ENCODE results near the gene OPRM1.

The OPRM1 gene

GRCh38 chr6:154206141-154206540, 167.1 kb downstream of the OPRM1 start:
- no peak for DNase-seq (ENCODE audit: low read depth)

DNA sequence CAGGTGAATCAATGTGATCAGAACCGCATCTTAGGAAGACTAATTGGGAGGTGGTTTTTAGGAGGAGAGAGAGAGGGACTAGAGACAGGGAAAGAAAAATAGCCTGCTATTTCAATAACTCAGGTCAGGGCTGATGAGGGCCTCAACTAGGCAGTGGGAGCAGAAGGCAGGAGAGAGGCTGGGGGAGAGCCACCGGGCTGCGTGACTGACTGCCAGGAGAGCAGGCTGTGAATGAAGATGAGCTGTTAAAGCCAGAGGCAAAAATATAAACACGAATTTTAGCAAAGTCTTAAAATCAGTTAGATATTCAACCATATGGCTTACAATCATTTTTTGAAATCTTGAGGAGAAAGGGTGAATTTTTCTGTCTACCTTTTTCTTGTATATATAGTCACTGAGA, 168.0 kb downstream of the OPRM1 start:
- no peak for DNase-seq (ENCODE audit: low read depth)

GRCh38 chr6:154209555-154209954, 170.5 kb downstream of the OPRM1 start:
- no peak for DNase-seq (ENCODE audit: low read depth)

DNA sequence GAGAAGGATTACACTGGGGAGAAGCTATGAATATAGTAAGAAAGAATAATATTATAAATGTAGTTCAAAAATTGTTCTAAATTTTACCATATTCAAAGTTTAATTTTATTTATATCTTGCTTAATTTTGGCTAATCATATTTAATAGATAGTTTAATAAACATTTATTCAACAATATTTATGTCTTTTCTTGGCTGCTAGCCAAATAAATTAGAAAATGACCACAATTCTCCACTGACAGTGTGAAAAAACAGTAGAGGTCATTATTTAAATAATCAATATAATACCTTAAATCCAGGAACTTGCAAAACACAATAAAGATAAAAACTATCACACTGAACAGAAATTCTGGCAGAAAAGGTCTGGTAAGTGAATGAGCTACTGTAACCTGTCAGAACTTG, 171.6 kb downstream of the OPRM1 start:
- no peak for DNase-seq (ENCODE audit: low read depth)

GRCh38 chr6:154213782-154214181, 174.7 kb downstream of the OPRM1 start:
- DNase-seq (ENCODE audit: low read depth) = no peak

DNA sequence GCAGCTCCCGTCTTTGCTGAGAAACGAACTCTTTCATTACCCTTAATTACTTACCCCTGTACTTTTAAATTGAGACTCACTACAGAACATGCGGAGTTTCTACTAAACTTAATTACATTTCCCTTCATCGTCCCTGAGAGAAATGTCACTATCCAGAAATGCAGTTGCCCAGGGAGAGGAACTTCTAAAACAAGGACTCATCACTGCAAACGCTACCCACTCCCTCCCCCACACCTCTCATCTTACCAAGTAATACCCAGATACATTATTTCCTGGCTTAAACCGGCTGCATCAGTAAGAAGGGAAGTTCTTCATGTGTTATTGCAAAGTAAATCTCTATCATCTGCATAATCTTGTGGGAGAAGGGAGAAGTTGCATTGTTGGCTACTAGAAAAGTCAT, 179.3 kb downstream of the OPRM1 start:
- DNase-seq (ENCODE audit: low read depth) = no peak

DNA sequence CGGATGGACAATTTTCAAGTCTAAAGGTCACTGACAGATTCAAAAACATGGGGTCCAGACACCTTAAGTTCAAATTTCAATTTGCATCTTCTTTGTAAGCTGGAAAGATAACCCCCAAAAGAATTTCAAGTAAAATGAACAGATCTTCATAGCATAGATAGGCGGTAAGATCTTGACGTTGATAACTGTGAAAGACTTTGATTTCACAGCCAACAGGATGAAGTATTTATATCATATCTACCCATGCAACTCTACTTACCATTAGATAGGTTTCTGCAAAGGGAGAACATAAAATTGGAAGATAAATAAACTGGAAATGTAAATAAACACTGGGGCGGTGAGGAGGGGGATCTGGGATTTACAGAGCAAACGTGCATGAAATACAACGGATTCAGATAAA, 179.7 kb downstream of the OPRM1 start:
- DNase-seq (ENCODE audit: low read depth) = no peak

DNA sequence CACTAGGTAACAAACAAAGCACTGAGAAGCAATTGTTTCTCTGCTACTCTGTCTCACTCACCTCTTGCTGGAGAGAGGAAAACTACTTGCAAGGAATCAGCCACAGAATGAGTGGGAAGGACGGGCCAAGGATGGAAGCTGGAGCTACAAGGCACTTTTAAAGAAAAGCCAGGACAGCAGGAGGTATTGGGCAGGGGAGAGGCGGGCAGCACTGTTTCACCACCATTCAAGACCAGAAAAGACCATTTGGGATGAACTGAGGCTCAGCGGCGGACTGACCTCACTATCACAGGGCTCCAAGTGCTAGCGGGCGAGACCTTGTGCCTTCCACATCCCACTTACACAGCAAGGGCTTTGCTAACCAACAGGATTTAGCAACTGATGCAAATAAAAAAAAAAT, 180.2 kb downstream of the OPRM1 start:
- DNase-seq (ENCODE audit: low read depth) = no peak

GRCh38 chr6:154222716-154223115, 183.7 kb downstream of the OPRM1 start:
- DNase-seq (ENCODE audit: low read depth) = no peak

DNA sequence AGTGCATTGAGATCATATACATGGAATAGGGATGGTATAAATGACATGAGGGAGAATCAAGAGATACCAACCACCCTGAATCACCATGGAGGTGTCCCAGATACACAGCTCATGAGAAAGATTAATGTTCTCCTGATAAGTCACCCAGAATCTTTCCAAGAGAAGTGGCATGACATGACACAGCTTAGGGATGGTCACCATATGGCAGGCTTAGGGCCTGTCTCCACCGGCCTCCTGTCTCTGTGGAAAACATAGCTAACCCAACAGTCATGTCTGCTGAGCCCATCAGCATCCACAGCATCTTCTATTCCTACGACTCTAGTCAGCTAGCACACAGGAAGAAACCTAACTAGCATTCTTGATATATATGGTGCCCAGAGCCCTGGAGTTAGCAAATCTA, 184.3 kb downstream of the OPRM1 start:
- DNase-seq (ENCODE audit: low read depth) = no peak

- DNase-seq (ENCODE audit: low read depth) = no peak
Observed at GRCh38 chr6:154226461-154226860, 187.4 kb downstream of the OPRM1 start.

DNA sequence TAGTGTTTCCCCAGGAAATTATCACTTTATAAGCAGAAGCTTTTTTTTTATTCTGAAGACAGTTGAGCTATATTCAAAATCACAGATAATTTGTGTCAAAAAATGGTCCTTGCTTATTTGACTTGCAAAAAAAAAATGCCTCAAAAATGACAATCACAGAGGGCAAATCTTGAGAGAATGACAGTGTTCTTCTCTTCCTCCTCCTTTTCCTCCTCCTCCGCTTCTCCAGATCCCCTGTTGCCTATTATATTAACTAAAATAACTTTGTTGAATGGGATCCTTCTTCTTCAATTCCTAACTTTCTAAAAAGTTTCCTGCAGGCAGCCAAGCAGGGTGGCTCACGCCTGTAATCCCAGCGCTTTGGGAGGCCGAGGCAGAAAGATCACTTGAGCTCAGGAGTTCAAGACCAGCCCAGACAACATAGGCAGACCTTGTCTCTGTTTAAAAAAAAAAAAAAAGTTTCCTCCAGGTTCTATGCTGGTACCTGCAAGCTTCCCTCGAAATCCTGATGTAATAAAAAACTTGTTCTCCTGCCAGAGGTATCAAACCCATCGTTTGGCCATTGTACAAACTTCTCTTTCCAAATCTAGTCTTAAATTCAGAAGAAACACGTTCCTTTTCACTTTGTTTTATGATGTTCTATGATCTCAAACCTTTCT, 189.0 kb downstream of the OPRM1 start:
- DNase-seq (ENCODE audit: low read depth) = no peak

GRCh38 chr6:154228521-154228905, 189.5 kb downstream of the OPRM1 start:
- DNase-seq (ENCODE audit: low read depth) = no peak

DNA sequence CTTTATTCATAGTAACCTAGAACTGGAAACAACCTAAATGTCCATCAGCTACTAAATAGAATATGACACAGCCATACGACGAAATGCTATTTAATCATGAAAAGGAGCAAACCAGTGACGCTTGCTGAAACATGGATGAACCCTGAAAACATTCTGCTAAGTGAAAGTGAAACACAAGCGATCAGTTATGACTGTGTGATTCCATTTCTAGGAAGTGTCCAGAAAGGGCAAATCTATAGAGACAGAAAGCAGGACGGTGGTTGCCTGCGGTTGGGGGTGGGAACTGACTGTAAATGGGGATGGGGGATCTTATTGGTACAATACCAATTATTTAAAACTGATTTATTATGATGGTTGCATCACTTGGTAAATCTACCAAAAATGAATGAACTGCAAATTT, 190.7 kb downstream of the OPRM1 start:
- DNase-seq (ENCODE audit: low read depth) = no peak

DNA sequence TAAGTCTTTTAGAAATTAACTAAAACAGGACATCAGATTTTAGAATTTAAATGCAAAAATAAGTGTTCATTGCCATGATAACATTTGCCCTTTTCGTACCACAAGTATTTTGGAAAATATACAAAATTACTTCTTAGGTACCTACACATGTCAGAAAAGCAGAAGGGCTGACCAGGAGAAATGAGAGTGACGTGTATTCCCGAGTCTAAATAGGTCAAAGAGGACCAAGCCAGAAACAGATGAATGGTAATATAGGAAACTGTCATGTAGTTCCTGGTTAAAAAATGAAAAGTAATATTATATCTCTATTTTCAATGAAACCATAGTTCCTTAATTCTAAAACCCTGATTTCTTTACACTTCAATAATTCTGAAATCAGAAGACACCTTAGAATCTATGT, 191.4 kb downstream of the OPRM1 start:
- DNase-seq (ENCODE audit: low read depth) = no peak

- DNase-seq (ENCODE audit: low read depth) = no peak
Observed at GRCh38 chr6:154230910-154231595, 192.0 kb downstream of the OPRM1 start.

GRCh38 chr6:154232013-154232910, 193.2 kb downstream of the OPRM1 start:
- DNase-seq (ENCODE audit: low read depth) = no peak

DNA sequence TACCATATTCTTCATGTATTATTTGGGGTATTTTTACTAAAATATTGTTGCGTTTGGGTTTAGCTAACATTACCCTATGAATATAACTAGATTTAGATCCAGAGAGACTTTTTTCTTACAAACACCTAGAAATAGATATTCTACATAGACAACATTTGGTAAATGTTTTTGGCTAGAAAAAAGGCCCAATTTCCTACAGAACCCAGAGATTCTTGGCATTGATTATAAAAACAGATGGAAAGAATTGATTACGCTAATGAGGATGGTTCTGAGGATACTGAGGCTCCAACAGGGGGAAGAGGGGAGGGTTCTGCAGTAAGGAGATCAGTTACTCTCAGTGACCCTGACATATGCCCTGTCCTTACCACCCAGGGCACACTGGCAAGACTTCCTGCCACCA, 194.3 kb downstream of the OPRM1 start:
- no peak for DNase-seq (ENCODE audit: low read depth)

DNA sequence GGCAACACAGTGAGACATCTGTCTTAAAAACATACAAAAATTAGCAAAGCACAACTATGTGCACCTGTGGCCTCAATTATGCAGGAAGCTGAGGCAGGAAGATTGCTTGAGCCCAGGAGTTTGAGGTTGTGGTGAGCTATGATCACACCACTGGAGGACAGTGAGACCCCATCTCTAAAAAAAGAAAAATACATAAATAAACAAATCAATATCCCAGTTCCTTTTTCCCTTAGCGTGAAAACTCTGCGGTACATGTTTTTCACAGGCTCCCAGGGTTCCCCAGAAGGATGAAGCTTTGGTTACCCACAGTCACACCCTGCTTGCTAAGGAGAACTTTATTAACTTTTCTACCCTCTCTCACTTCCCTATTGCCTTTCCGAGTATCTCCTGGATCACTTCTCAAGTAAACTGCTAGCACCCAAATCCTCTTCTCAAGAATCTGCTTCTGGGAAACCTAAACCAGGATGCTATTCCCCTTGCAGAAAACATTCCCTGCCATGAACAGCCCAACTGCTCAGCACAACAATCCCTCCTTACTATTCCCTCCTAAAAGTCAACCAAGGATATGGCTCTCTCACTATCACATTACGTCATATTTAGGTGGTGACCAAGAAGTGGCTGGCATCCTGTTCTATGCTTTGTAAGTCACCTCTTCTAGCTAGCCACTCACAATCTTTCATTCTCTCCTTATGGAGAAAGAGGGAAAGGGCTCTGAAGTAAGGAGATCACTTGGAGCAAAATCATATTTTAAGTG, 195.2 kb downstream of the OPRM1 start:
- DNase-seq (ENCODE audit: low read depth) = no peak

GRCh38 chr6:154236646-154237301, 197.7 kb downstream of the OPRM1 start:
- DNase-seq (ENCODE audit: low read depth) = no peak

DNA sequence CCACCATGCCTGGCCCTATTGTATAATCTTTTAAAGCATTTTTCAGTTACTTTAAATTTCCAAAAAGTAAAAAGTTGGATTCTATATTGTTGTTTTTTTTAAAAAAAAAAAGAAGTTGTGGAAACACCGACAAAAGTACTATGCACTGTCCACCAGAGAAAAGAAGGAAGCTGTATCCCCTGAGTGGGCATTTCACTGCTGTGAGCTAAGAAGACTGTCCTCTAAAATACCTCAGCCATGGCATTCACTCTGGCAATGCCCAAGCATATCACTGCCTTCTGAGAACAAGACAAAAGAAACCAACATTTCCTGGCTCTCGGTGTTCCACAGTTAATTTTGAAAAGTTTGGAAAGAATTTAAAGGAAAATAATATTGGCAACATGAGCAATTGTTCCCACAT, 199.8 kb downstream of the OPRM1 start:
- no peak for DNase-seq (ENCODE audit: low read depth)

DNA sequence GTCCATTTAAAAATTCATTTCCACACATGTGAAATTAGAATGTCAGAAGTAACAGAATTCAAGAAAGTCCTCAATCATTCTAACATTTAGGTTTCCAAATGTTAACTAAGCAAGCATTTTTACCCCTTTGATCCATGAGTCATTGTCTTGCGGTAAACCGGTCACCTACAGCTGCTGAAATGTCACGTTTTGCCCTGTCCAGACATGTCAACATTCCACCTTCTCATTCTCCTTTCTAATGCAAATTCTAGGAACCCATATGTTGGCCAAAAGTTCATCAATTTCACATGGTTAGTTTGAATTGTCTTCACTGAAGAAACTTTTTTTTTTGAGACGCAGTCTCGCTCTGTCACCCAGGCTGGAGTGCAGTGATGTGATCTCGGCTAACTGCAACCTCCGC, 200.4 kb downstream of the OPRM1 start:
- no peak for DNase-seq (ENCODE audit: low read depth)

Measured in GM04504 (cell line).